Body of pancreas (tissue), 4 donors: Measurements from ENCODE around the gene MANBA.

Experiments used
- CTCF ChIP-seq, 7 experiments: fragments of 450-650 bp in 4 of 7; fragments of 200-600 bp in 3 of 7; sonication (generic) in 3 of 7; IDR thresholded peaks; one replicate each; pipeline ENCODE4 v1.5.1; 2016 to 2019; ENCODE audit warnings: antibody characterized with exemption in 7 of 7
- POLR2A ChIP-seq, 3 donors: fragments of 450-650 bp; IDR thresholded peaks; one replicate each; pipeline ENCODE4 v1.6.1; 2016; ENCODE audit warnings: antibody characterized with exemption in 3 of 3, mild to moderate bottlenecking in 2 of 3

- TF ChIP-seq CTCF (IDR thresholded peaks at IDR 0.05) (no peak), POLR2A (IDR thresholded peaks at IDR 0.05) (no peak)
Observed at GRCh38 chr4:102722740-102723139, 38.0 kb downstream of the MANBA start.
